Adrenal gland (tissue), 5 donors: ENCODE data around the gene USP8.

Source experiments
- POLR2A ChIP-seq, 2 donors: fragments of 450-650 bp; IDR thresholded peaks; one replicate each; pipeline ENCODE4 v1.6.1; 2017; ENCODE audit warnings: antibody characterized with exemption in 2 of 2, mild to moderate bottlenecking in 2 of 2, moderate library complexity in 1 of 2
- TF ChIP-seq, protein P1 (sequence below), 6 experiments: fragments of 450-650 bp in 4 of 6; fragments of 200-600 bp in 2 of 6; sonication (generic) in 1 of 6; IDR thresholded peaks; 1 replicate in 5 of 6; 2 replicates in 1 of 6; pipeline versions ENCODE4 v1.5.1 to v1.8.0; 2016 to 2021; ENCODE audit warnings: antibody characterized with exemption in 6 of 6, mild to moderate bottlenecking in 2 of 6, moderate library complexity in 1 of 6
- donor health status: DM: no; HTN: no; CAD: no.

DNA sequence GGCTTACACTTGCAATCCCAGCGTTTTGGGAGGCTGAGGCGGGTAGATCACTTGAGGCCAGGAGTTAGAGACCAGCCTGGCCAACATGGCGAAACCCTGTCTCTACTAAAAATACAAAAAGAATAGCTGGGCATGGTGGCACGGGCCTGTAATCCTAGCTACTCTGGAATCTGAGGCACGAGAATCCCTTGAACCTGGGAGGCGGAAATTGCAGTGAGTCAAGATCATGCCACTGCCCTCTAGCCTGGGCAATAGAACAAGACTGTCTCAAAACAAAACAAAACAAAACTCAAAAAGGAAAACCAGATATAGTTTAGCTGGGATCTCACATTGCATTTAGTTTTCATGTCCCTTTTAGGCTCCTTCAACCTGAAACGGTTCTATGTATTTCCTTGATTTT is 125.1 kb downstream of the USP8 start:
- TF ChIP-seq, protein P1, sequence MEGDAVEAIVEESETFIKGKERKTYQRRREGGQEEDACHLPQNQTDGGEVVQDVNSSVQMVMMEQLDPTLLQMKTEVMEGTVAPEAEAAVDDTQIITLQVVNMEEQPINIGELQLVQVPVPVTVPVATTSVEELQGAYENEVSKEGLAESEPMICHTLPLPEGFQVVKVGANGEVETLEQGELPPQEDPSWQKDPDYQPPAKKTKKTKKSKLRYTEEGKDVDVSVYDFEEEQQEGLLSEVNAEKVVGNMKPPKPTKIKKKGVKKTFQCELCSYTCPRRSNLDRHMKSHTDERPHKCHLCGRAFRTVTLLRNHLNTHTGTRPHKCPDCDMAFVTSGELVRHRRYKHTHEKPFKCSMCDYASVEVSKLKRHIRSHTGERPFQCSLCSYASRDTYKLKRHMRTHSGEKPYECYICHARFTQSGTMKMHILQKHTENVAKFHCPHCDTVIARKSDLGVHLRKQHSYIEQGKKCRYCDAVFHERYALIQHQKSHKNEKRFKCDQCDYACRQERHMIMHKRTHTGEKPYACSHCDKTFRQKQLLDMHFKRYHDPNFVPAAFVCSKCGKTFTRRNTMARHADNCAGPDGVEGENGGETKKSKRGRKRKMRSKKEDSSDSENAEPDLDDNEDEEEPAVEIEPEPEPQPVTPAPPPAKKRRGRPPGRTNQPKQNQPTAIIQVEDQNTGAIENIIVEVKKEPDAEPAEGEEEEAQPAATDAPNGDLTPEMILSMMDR (IDR thresholded peaks at IDR 0.05): no peak
- TF ChIP-seq POLR2A (IDR thresholded peaks at IDR 0.05): no peak
